ENCODE measurements around the gene ZNF343.

DNA sequence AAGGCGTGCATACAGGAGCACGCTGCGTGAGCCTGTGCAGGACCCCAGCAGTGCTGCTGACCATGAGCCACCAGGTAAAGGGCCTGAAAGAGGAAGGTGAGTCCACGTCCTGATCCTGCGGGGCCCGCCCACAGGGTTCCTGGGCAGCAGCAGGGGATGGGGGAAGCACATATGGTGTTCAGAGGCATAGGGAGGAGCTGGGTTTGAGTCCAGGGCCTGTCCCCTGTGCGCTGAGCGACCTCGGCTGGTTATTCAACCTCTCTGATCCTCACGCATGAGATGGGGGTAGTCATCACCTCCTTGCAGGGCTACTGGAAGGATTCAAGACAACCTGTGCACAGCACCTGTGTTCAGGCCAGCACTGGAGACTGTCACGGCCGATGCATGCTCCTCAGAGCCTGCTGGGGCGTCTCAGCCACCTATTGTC, 27.9 kb upstream of the ZNF343 start, which contains the start of gene TMC2:
- TF ChIP-seq, protein P1, sequence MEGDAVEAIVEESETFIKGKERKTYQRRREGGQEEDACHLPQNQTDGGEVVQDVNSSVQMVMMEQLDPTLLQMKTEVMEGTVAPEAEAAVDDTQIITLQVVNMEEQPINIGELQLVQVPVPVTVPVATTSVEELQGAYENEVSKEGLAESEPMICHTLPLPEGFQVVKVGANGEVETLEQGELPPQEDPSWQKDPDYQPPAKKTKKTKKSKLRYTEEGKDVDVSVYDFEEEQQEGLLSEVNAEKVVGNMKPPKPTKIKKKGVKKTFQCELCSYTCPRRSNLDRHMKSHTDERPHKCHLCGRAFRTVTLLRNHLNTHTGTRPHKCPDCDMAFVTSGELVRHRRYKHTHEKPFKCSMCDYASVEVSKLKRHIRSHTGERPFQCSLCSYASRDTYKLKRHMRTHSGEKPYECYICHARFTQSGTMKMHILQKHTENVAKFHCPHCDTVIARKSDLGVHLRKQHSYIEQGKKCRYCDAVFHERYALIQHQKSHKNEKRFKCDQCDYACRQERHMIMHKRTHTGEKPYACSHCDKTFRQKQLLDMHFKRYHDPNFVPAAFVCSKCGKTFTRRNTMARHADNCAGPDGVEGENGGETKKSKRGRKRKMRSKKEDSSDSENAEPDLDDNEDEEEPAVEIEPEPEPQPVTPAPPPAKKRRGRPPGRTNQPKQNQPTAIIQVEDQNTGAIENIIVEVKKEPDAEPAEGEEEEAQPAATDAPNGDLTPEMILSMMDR (conservative IDR thresholded peaks at IDR 0.05; ENCODE audit: low read depth, low read length): no peak
- no peak for TF ChIP-seq SMC3 (IDR thresholded peaks at IDR 0.05; ENCODE audit: low read depth, low read length)
- no peak for TF ChIP-seq RAD21 (IDR thresholded peaks at IDR 0.05; ENCODE audit: low read length)
- TF ChIP-seq MAZ (IDR thresholded peaks at IDR 0.05; ENCODE audit: borderline replicate concordance, low read depth, low read length): no peak
- no peak for TF ChIP-seq POLR2A (IDR thresholded peaks at IDR 0.05; ENCODE audit: low read depth, low read length)
- no peak for TF ChIP-seq RFX5 (IDR thresholded peaks at IDR 0.05; ENCODE audit: low read depth, low read length)

Data from IMR-90 (cell line).